Activated CD4-positive, alpha-beta T cell treated with anti-CD3 and anti-CD28 coated beads for 36 hours (primary cell): Measurements from ENCODE around the gene SARNP. TPM values are rescaled to one million over a fixed set of nuclear protein-coding genes. Genes with fewer than 3 reads are reported as not detected.

Experiments used
- ATAC-seq: fragments of 200-7000 bp; cut with Tn5 transposase; one replicate; pipeline ENCODE4 v1.10.0; 2021; ENCODE audit warnings: mild to moderate bottlenecking, moderate library complexity
- CTCF ChIA-PET: fragments of 350-600 bp; sonication (Branson Sonifier 250); formaldehyde crosslinking; loops from one replicate; lab custom pipeline; 2021; ENCODE audit warnings: antibody characterized with exemption; lab: Charles Lee
- POLR2A ChIA-PET: fragments of 350-600 bp; sonication (Branson Sonifier 250); formaldehyde crosslinking; loops from one replicate; lab custom pipeline; 2021; ENCODE audit warnings: antibody characterized with exemption, inconsistent platforms; lab: Charles Lee
- DNase-seq: peaks from one replicate; pipeline ENCODE4 v3.0.0-alpha.2; 2020
- H3K27ac Mint-ChIP-seq: one replicate; pipeline ENCODE4 v1.8.0; 2021; ENCODE audit warnings: mixed read lengths
- H3K27me3 Mint-ChIP-seq: one replicate; pipeline ENCODE4 v1.8.0; 2021; ENCODE audit warnings: mixed read lengths
- H3K36me3 Mint-ChIP-seq: one replicate; pipeline ENCODE4 v1.8.0; 2021; ENCODE audit warnings: low read depth, mixed read lengths
- H3K4me1 Mint-ChIP-seq: one replicate; pipeline ENCODE4 v1.8.0; 2021; ENCODE audit warnings: mixed read lengths
- H3K4me3 Mint-ChIP-seq: one replicate; pipeline ENCODE4 v1.8.0; 2021; ENCODE audit warnings: mild to moderate bottlenecking, moderate library complexity, mixed read lengths
- H3K9me3 Mint-ChIP-seq: one replicate; pipeline ENCODE4 v1.8.0; 2021; ENCODE audit warnings: low read depth, mixed read lengths
- intact Hi-C, 2 experiments: fragments of 100-400 bp; cut with DNase I in 1 of 2; cut with micrococcal nuclease in 1 of 2; formaldehyde crosslinking; loops; one replicate each; pipeline versions ENCODE4 v1.14.2 to v1.15.1; 2022 to 2024; cut with DNase I, micrococcal nuclease
- total RNA-seq, 2 experiments: library from RNA; stranded (reverse); gene quantifications; one replicate each; pipeline ENCODE4 v1.2.3, GENCODE V29; 2021

Gene SARNP
- total RNA-seq, 2 experiments from 2014 or later: 111 to 114 TPM

DNA sequence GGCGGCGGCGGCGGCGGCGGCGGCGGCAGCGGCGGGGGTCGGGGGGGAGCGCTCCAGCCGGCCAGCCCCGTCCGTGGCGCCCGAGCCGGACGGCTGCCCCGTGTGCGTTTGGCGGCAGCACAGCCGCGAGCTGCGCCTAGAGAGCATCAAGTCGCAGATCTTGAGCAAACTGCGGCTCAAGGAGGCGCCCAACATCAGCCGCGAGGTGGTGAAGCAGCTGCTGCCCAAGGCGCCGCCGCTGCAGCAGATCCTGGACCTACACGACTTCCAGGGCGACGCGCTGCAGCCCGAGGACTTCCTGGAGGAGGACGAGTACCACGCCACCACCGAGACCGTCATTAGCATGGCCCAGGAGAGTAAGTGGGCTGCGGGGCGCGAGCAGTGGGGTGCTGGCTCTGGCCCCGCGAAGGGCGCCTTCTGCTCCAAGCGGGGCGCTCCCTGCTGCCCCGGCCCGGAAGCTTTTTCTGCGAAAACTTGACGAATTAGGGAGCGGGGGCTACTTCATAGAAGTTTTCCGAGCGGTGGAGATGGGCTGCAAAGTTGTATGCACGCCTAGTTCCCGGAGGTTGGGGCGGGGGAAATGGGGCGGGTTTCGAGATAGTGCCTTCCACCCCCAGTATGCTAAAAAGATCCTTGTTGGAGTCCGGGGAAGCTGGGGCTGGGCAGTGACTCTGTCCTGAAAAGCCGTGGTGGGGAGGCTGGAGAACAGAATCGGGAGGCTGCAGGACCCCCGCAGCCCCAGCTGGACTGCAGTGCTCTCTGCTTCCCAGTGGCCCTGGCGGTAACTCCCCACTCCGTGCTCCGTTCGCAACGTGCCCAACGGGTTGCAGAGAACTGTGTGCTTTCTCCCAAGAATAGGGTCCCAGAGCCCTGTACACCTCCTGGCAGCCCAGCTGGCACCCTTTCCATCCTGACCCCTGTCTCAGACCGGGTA is 73.9 kb downstream of the SARNP start:
- Mint-ChIP-seq H3K27me3 (no peaks in the 10 kb centered on the region), H3K36me3 (no peaks in the 10 kb centered on the region), H3K4me1 (peaks cover 24% of the 10 kb centered on the region), H3K9me3 (no peaks in the 10 kb centered on the region), H3K27ac (peak overlapping the region; percentile 28), H3K4me3 (peak overlapping the region; percentile 82)
- intact Hi-C loops: loop anchor here (1.0 to 10.0 kb wide), 5 partner anchors 17 to 511 kb away; partner anchors contain the start of genes SARNP (in 2 of the 2) and ANKRD52 (in 1 of the 2)
- ChIA-PET POLR2A (interaction anchor here (0.5 to 2.3 kb wide), 5 partner anchors 10 to 231 kb away, joined by 3 to 6 read pairs (median 3); partner anchors contain the start of gene RAB5B), CTCF (interaction anchor here (0.5 to 2.5 kb wide), 17 partner anchors 9 to 297 kb away, joined by 3 to 9 read pairs (median 3); partner anchors contain the start of gene CD63)
- peak; percentile 74 for DNase-seq
- ATAC-seq: peak; percentile 55

DNA sequence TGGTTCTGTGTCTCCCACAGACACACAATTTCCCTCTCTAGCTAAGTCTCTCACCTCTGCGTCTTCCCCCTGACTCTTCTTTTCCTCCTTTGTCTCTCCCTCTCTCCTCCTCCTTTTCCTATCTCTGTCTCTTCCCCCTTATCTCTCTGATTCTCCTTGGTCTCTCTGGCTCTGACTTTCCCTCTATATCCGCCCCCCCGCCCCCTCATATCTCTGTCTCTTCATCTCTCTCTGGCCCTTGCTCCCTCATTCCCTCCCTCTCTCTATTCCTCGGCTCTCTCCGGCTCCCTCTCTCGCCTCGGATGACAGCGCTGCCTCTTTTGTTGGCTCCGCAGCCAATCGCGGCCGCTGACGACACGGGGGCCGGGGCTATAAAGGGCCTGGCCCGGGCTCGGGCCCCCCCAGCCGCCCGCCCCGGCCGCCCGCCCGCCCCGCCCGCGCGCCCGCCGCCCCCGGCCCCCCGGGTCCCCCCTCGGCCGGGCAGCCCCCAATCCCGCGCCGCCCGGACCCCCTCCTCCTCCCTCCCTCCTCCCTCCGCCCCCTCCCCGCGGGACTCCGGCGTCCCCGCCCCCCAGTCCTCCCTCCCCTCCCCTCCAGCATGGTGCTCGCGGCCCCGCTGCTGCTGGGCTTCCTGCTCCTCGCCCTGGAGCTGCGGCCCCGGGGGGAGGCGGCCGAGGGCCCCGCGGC is 74.7 kb downstream of the SARNP start, which contains the start of gene GDF11:
GDF11 (plus strand) TSS at position 404 of the 687 bp plus-strand sequence; CDS start at position 599, 195 bp downstream.
- H3K27ac Mint-ChIP-seq: peak within 1 kb of the TSS; percentile 59
- ChIA-PET POLR2A (interaction anchor here (0.5 to 2.3 kb wide), 4 partner anchors 197 to 304 kb away, joined by 3 to 6 read pairs (median 4); partner anchors contain the start of gene RAB5B), CTCF (interaction anchor here (0.6 to 2.1 kb wide), 8 partner anchors 9 to 196 kb away, joined by 3 to 12 read pairs (median 4); partner anchors contain the start of genes CD63, ORMDL2 and SARNP)
- H3K9me3 Mint-ChIP-seq: no peaks in the 10 kb centered on the region
- H3K27me3 Mint-ChIP-seq: no peaks in the 10 kb centered on the region
- H3K4me3 Mint-ChIP-seq: peak within 1 kb of the TSS; percentile 82
- ATAC-seq: peak; percentile 75
- intact Hi-C loops: loop anchor here (1.0 to 10.0 kb wide), 4 partner anchors 74 to 512 kb away; partner anchors contain the start of genes SARNP (in 2 of the 2) and ANKRD52 (in 1 of the 2)
- no peaks in the 10 kb centered on the region for H3K36me3 Mint-ChIP-seq
- peak; percentile 88 for DNase-seq
- H3K4me1 Mint-ChIP-seq: peaks cover 29% of the 10 kb centered on the region

DNA sequence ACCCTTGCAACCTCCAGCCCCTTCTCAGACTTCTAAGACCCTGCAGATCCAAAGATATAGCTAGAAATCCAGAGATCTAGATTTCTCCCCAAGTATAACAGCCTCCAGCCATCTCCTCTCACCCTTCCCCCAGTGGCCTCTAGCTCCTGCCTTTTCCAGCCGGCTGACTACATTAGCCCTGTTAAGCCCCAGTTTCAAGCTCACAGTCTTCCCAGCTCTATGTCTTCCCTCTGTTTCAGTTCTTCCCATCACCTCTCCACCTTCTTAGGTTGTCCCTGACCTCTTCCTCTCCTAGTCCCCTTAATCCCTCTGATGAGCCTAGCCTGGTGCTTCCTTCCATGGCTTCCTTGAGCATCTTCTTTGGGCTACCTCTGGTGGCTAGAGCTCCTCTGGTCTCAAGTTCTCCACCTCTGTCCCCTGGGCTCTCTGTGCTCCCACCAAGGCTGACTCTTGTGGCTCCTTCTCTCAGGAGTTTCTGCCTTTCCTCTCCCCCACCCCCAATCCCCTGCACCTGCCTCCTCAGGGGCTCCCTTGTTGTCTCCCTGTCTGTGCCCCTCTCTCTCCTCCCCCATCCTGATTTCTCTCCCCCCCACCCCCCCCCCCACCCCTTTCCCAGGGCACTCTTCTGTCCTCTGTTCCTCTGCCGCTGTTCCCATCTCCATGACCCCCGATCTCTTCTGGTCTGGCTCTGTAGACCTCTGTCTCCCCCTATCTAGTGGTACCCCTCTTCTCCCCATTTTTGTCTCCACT is 75.4 kb downstream of the SARNP start:
- Mint-ChIP-seq H3K36me3 (no peaks in the 10 kb centered on the region), H3K27ac (peak overlapping the region; percentile 59), H3K4me1 (peaks cover 37% of the 10 kb centered on the region), H3K4me3 (peak overlapping the region; percentile 73), H3K9me3 (no peaks in the 10 kb centered on the region), H3K27me3 (no peaks in the 10 kb centered on the region)
- ChIA-PET POLR2A (interaction anchor here (0.5 to 2.3 kb wide), 3 partner anchors 225 to 305 kb away, joined by 3 to 6 read pairs (median 4); partner anchors contain the start of gene RAB5B), CTCF (interaction anchor here (0.6 to 1.5 kb wide), 6 partner anchors 12 to 83 kb away, joined by 3 to 12 read pairs (median 3); partner anchors contain the start of genes ORMDL2 and SARNP)
- intact Hi-C loops: loop anchor here in 1 of 2 experiments (10.0 kb wide), 1 partner anchor 513 kb away; the partner anchor contains the start of gene ANKRD52
- ATAC-seq (no peak), DNase-seq (no peak)

DNA sequence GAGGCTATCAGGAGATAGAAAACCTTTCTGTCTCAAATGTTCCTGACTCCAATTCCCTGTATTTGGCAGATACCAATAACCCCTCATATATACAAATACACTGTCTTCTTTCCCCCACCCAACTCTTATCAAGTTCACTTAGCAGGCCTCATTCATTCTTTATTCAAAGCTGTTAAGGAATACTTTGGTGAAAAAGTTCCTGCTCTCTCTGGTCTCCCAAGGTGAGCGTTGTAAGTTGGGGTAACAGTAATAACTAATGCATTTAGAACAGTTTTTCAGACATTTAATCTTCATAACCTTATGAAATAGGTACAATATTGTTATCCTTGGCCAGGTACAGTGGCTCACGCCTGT is 78.5 kb downstream of the SARNP start:
- H3K4me3 Mint-ChIP-seq: peak overlapping the region; percentile 68
- no peak overlapping the region for H3K27ac Mint-ChIP-seq
- ATAC-seq: no peak
- H3K36me3 Mint-ChIP-seq: no peaks in the 10 kb centered on the region
- H3K4me1 Mint-ChIP-seq: peaks cover 23% of the 10 kb centered on the region
- intact Hi-C loops: loop anchor here (2.0 to 5.0 kb wide), 9 partner anchors 58 to 486 kb away; partner anchors contain the start of genes DGKA (in 1 of the 2), NABP2 (in 1 of the 2), PYM1 (in 1 of the 2) and RPL41 (in 1 of the 2)
- H3K9me3 Mint-ChIP-seq: no peaks in the 10 kb centered on the region
- ChIA-PET POLR2A (interaction anchor here (0.6 to 1.5 kb wide), 9 partner anchors 9 to 379 kb away, joined by 3 to 13 read pairs (median 4); partner anchors contain the start of genes CD63, ORMDL2, PA2G4 and RAB5B), CTCF (interaction anchor here (0.6 to 5.1 kb wide), 69 partner anchors 9 to 1238 kb away, joined by 3 to 69 read pairs (median 5); partner anchors contain the start of genes BLOC1S1, CD63, DGKA and DNAJC14)
- no peaks in the 10 kb centered on the region for H3K27me3 Mint-ChIP-seq
- DNase-seq: no peak

DNA sequence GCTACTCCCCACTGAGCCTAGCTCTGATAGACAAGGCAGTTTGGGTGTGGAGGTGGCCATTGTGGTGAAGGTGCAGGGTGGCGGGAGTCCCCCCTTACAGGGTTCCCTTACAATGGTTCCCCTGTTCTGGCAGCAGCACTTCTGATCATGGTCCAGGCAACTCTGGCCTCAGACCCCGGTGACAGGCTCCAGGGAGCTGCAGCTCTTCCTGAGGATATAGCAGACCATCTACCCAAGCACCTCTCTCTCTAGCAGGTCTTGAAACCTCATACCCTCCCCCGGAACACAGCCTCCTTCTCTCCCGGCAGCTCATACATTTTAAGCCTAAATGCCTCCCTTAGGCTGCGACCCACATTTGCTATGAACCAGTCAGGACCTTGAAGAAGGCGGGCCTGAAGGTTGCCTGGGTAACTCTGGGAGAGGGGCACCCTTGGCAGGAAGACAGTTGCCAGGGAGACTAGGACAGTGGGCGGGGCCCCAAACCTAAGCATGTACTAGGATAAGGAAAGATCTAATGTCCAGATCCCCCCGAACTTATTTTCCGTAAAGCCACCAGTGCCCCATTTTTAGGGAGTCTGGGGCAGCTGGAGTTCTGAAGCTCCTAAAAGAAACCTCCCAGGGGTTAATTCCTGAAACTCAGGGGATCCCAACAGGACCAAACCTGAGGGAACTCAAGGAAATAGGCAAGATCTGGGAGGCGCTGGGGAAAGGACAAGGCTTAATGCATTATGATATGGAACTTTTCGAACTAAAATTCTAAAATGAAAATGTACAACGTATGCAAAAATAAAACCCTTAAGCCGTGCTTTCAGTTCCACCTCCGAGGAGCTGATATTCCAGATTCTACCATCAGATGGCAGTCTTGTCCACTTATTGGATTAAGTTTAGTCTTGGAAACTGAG is 79.2 kb downstream of the SARNP start:
- POLR2A ChIA-PET: interaction anchor here (0.6 to 1.5 kb wide), 9 partner anchors 9 to 380 kb away, joined by 3 to 13 read pairs (median 4); partner anchors contain the start of genes CD63, ORMDL2, PA2G4 and RAB5B
- Mint-ChIP-seq H3K27ac (peak overlapping the region; percentile 76), H3K27me3 (no peaks in the 10 kb centered on the region), H3K4me1 (peaks cover 23% of the 10 kb centered on the region), H3K4me3 (peak overlapping the region; percentile 68), H3K9me3 (no peaks in the 10 kb centered on the region), H3K36me3 (no peaks in the 10 kb centered on the region)
- DNase-seq (peak; percentile 88), ATAC-seq (peak; percentile 82)
- intact Hi-C loops: loop anchor here (1.0 to 5.0 kb wide), 17 partner anchors 9 to 486 kb away; partner anchors contain the start of genes RPS26 (in 2 of the 2), SARNP (in 2 of the 2), BLOC1S1 (in 1 of the 2) and CD63 (in 1 of the 2)
- CTCF ChIA-PET: interaction anchor here (0.6 to 5.1 kb wide), 76 partner anchors 9 to 1237 kb away, joined by 3 to 69 read pairs (median 5); partner anchors contain the start of genes BLOC1S1, CD63, DGKA and DNAJC14

DNA sequence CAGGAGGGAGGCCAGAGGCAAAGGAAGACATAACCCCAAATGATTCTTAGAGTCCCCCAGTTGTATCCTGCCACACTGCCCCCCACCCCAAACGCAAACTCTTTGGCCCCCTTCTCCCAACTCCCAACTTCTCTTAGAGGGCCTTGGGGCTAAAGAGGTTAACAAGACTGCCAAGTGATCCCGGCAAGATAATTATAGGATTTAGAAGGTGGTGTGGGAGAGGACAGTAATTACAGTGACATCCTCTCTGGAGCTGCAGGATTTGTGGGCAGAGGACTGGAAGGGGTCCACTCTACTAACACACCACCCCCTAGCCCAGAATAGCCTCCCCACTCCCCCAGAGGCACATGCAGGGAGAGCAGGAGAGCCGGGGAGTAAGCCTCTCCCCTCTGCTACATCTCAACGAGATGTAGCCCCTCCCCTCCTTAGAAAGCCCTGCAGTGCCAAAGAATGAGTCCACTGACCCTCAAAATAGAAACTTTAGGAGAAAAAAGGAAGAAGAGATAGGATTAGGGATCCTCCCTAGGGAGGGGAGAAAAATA is 79.9 kb downstream of the SARNP start:
- H3K9me3 Mint-ChIP-seq: no peaks in the 10 kb centered on the region
- H3K27ac Mint-ChIP-seq: peak overlapping the region; percentile 76
- peak; percentile 24 for ATAC-seq
- H3K36me3 Mint-ChIP-seq: no peaks in the 10 kb centered on the region
- CTCF ChIA-PET: interaction anchor here (0.8 to 5.1 kb wide), 51 partner anchors 8 to 485 kb away, joined by 3 to 69 read pairs (median 7); partner anchors contain the start of genes BLOC1S1, CD63, DGKA and DNAJC14
- POLR2A ChIA-PET: interaction anchor here (0.6 to 1.5 kb wide), 4 partner anchors 8 to 236 kb away, joined by 3 to 13 read pairs (median 6); partner anchors contain the start of genes CD63 and RAB5B
- intact Hi-C loops: loop anchor here (1.0 to 5.0 kb wide), 21 partner anchors 8 to 548 kb away; partner anchors contain the start of genes RPS26 (in 2 of the 2), SARNP (in 2 of the 2), BLOC1S1 (in 1 of the 2) and CD63 (in 1 of the 2)
- peak overlapping the region; percentile 68 for H3K4me3 Mint-ChIP-seq
- DNase-seq: no peak
- no peaks in the 10 kb centered on the region for H3K27me3 Mint-ChIP-seq
- H3K4me1 Mint-ChIP-seq: peaks cover 21% of the 10 kb centered on the region

DNA sequence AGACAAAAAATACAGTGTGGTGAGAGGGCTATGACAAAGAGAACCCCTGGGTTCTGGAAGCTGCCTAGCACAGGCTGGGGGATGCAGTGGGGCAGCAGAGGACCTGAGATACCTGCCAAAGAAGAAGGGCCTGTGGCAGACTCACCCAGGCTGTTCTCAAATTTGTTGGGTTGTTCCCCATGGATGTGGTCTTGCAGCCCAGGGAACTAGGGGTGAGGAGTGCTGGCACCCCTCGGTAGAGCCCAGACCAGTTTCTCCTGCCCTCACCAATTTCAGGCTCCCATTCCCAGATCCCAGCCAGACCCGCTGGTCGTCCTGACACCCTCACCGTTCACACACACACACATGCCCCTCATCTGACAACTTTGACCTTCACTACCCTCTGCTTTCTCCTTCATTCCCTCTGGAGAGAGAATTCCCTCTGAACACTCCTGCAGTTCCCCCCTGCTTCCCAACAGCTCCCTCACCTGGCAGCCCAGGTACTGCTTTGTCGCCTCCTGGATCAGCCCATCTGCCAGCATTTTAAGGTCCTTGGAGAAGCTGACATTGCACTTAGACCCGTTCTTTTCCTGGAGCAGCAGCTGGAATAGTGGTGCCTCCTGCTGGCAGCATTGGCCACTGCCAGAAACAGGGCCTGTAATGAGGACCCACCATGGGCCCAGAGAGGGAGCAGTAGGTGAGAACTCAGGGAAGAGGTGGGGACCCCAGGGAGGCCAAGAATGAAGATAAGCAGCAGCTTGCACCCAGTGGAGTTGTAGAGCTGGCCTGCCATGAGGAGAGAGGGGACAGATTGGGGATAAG is 80.5 kb downstream of the SARNP start:
- intact Hi-C loops: loop anchor here (1.0 to 5.0 kb wide), 5 partner anchors 13 to 548 kb away; partner anchors contain the start of gene RPS26 (in 1 of the 2)
- Mint-ChIP-seq H3K36me3 (no peaks in the 10 kb centered on the region), H3K27ac (peak overlapping the region; percentile 66), H3K27me3 (no peaks in the 10 kb centered on the region), H3K4me3 (no peak overlapping the region), H3K4me1 (peaks cover 18% of the 10 kb centered on the region), H3K9me3 (no peaks in the 10 kb centered on the region)
- peak; percentile 83 for DNase-seq
- peak; percentile 61 for ATAC-seq
- ChIA-PET CTCF (interaction anchor here (0.6 to 5.1 kb wide), 26 partner anchors 11 to 366 kb away, joined by 3 to 69 read pairs (median 6); partner anchors contain the start of genes BLOC1S1, ITGA7, PA2G4 and RDH5), POLR2A (interaction anchor here (0.6 to 1.0 kb wide), 2 partner anchors 10 to 12 kb away, joined by 3 to 4 read pairs; no protein-coding TSS in a partner anchor)

DNA sequence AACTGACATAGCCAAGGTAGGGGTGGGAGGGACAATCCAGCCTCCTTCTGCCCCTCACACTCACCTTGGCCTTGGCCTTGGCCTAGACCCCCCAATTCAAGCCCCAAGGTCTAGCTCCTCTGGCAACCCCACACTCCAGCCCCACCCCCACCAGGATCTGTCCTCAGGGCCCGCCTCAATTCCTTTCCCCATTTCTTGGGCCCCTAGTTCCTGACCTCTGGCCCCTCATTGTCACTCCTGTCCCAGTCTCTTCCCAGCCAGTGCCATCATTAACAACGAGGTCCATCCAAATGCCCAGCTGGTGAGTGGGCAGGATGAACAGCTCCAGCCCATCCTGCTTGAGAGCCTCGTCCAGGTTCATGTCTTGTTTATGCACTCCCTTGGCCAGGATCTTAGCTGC is 81.4 kb downstream of the SARNP start:
- no peak overlapping the region for H3K27ac Mint-ChIP-seq
- ChIA-PET POLR2A (no interaction called here), CTCF (interaction anchor here (0.6 to 5.1 kb wide), 11 partner anchors 11 to 222 kb away, joined by 3 to 67 read pairs (median 4); partner anchors contain the start of genes BLOC1S1, ITGA7 and RDH5)
- peaks cover 18% of the 10 kb centered on the region for H3K4me1 Mint-ChIP-seq
- intact Hi-C loops: loop anchor here in 1 of 2 experiments (2.0 to 5.0 kb wide), 2 partner anchors 75 to 306 kb away; partner anchors contain the start of gene RPS26
- no peaks in the 10 kb centered on the region for H3K36me3 Mint-ChIP-seq
- H3K4me3 Mint-ChIP-seq: no peak overlapping the region
- ATAC-seq (no peak), DNase-seq (no peak)
- no peaks in the 10 kb centered on the region for H3K27me3 Mint-ChIP-seq
- no peaks in the 10 kb centered on the region for H3K9me3 Mint-ChIP-seq
